Measurements from ENCODE around the gene MAD1L1. TPM values are rescaled to one million over a fixed set of nuclear protein-coding genes. Genes with fewer than 3 reads are reported as not detected.

The MAD1L1 gene
- total RNA-seq, 1 experiment from 2014 or later = 38.5 TPM

DNA sequence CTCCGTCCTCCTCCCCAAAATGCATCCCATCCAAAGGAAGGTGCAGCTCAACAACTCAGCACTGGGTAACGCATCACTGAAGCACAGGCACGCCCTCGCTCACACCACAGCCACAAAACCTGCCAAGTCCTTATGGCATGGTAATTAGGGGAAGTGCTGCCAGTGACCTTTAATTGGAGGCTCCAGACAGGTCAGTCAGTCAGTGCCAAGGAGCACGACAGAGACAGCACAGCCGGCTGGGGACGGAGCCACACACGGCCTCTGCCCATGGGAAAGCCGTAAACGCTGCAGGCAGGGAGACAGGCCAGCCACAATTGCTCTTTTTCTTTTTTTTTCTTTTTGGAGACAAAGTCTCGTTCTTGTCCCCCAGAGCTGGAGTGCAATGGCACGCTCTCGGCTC lies 146.5 kb downstream of the MAD1L1 start:
- no peaks in the 10 kb centered on the region for H3K27me3 ChIP-seq (ENCODE audit: insufficient read depth, low read length)
- CTCF ChIA-PET = no interaction called here

More for the DNA sequence above, 146.5 kb downstream of the MAD1L1 start:
- no peaks in the 10 kb centered on the region for H3K79me2 ChIP-seq (ENCODE audit: insufficient read depth, low read length)
- H3K9me2 ChIP-seq (ENCODE audit: insufficient read depth) = no peaks in the 10 kb centered on the region
- POLR2A ChIA-PET = no interaction called here
- no peak overlapping the region for H3K4me2 ChIP-seq (ENCODE audit: low read length)
- ATAC-seq (no peak), DNase-seq (ENCODE audit: low read depth, low spot score) (no peak)
- no TSS peak for BruUV-seq (replicated peaks)
- H3K27ac ChIP-seq (ENCODE audit: low read depth, low read length) = no peak overlapping the region
- H2AFZ ChIP-seq (ENCODE audit: low read depth, low read length, poor library complexity, severe bottlenecking) = no peak overlapping the region
- H3K36me3 ChIP-seq (ENCODE audit: control insufficient read depth in 1 of 2, insufficient read depth in 2 of 2, low read length in 2 of 2) = no peaks in the 10 kb centered on the region
- H4K20me1 ChIP-seq (ENCODE audit: insufficient read depth) = no peaks in the 10 kb centered on the region
- H3K4me1 ChIP-seq (ENCODE audit: control insufficient read depth in 1 of 2, insufficient read depth in 2 of 2, low read length in 2 of 2) = no peaks in the 10 kb centered on the region
- H3K9me3 ChIP-seq (ENCODE audit: control insufficient read depth in 1 of 2, insufficient read depth in 1 of 2, low read depth in 1 of 2, low read length in 2 of 2) = no peaks in the 10 kb centered on the region
- TF ChIP-seq ZBTB33 (IDR thresholded peaks at IDR 0.05; ENCODE audit: extremely low read depth, insufficient replicate concordance, low read length) = no peak
- TF ChIP-seq YY1 (IDR thresholded peaks at IDR 0.05; ENCODE audit: extremely low read depth, insufficient replicate concordance, low read depth, low read length) = no peak
- TF ChIP-seq ZFX (IDR thresholded peaks at IDR 0.05) = no peak
- TF ChIP-seq ZNF274 (IDR thresholded peaks at IDR 0.05; ENCODE audit: low read depth, low read length) = no peak
- TF ChIP-seq SIN3A (IDR thresholded peaks at IDR 0.05; ENCODE audit: low read depth) = no peak
- TF ChIP-seq, protein P1, sequence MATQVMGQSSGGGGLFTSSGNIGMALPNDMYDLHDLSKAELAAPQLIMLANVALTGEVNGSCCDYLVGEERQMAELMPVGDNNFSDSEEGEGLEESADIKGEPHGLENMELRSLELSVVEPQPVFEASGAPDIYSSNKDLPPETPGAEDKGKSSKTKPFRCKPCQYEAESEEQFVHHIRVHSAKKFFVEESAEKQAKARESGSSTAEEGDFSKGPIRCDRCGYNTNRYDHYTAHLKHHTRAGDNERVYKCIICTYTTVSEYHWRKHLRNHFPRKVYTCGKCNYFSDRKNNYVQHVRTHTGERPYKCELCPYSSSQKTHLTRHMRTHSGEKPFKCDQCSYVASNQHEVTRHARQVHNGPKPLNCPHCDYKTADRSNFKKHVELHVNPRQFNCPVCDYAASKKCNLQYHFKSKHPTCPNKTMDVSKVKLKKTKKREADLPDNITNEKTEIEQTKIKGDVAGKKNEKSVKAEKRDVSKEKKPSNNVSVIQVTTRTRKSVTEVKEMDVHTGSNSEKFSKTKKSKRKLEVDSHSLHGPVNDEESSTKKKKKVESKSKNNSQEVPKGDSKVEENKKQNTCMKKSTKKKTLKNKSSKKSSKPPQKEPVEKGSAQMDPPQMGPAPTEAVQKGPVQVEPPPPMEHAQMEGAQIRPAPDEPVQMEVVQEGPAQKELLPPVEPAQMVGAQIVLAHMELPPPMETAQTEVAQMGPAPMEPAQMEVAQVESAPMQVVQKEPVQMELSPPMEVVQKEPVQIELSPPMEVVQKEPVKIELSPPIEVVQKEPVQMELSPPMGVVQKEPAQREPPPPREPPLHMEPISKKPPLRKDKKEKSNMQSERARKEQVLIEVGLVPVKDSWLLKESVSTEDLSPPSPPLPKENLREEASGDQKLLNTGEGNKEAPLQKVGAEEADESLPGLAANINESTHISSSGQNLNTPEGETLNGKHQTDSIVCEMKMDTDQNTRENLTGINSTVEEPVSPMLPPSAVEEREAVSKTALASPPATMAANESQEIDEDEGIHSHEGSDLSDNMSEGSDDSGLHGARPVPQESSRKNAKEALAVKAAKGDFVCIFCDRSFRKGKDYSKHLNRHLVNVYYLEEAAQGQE (IDR thresholded peaks at IDR 0.05; ENCODE audit: low read depth) = no peak
- no peak for TF ChIP-seq EZH2 (IDR thresholded peaks at IDR 0.05)
- TF ChIP-seq, protein P2, sequence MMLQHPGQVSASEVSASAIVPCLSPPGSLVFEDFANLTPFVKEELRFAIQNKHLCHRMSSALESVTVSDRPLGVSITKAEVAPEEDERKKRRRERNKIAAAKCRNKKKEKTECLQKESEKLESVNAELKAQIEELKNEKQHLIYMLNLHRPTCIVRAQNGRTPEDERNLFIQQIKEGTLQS (IDR thresholded peaks at IDR 0.05) = no peak
- TF ChIP-seq POLR2AphosphoS5 (IDR thresholded peaks at IDR 0.05; ENCODE audit: low read depth, low read length) = no peak
- TF ChIP-seq, protein P3, sequence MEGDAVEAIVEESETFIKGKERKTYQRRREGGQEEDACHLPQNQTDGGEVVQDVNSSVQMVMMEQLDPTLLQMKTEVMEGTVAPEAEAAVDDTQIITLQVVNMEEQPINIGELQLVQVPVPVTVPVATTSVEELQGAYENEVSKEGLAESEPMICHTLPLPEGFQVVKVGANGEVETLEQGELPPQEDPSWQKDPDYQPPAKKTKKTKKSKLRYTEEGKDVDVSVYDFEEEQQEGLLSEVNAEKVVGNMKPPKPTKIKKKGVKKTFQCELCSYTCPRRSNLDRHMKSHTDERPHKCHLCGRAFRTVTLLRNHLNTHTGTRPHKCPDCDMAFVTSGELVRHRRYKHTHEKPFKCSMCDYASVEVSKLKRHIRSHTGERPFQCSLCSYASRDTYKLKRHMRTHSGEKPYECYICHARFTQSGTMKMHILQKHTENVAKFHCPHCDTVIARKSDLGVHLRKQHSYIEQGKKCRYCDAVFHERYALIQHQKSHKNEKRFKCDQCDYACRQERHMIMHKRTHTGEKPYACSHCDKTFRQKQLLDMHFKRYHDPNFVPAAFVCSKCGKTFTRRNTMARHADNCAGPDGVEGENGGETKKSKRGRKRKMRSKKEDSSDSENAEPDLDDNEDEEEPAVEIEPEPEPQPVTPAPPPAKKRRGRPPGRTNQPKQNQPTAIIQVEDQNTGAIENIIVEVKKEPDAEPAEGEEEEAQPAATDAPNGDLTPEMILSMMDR (IDR thresholded peaks at IDR 0.05 in 2 of 3, conservative IDR thresholded peaks at IDR 0.05 in 1 of 3; ENCODE audit: borderline replicate concordance in 1 of 3, insufficient read depth in 1 of 3, low read depth in 2 of 3, low read length in 2 of 3) = no peak
- no peak for TF ChIP-seq SP1 (IDR thresholded peaks at IDR 0.05; ENCODE audit: low read depth)
- no peak for TF ChIP-seq POLR2A (IDR thresholded peaks at IDR 0.05; ENCODE audit: borderline replicate concordance, extremely low read depth, insufficient read depth, insufficient read length)
- no peak for TF ChIP-seq RAD21 (IDR thresholded peaks at IDR 0.05; ENCODE audit: low read depth)
- TF ChIP-seq SRF (IDR thresholded peaks at IDR 0.05; ENCODE audit: low read depth) = no peak
- H3K4me3 ChIP-seq (replicated peaks in 1 of 2; ENCODE audit: low read depth in 1 of 2, low read length in 2 of 2) = no peak overlapping the region
- intact Hi-C loops (cut with micrococcal nuclease) = no loop called here
- RAD21 ChIA-PET (ENCODE audit: low non-redundant PET in 1 of 2, low total read pairs in 2 of 2, uncharacterized antibody in 2 of 2, unreplicated experiment in 2 of 2) = no interaction called here
- no peak overlapping the region for H3K9ac ChIP-seq (ENCODE audit: low read length)
